ENCODE data around the gene MXRA7. TPM values are rescaled to one million over a fixed set of nuclear protein-coding genes. Genes with fewer than 3 reads are reported as not detected.
"Not testable (repeated sequence)": the region's sequence is repeated elsewhere in the genome, so short reads cannot be mapped to it uniquely, and the experiment has no call there.

Gene MXRA7
- total RNA-seq, 1 donor, result 244 TPM

- no peak overlapping the region for H3K4me3 ChIP-seq (ENCODE audit: low read depth, low read length)
- peak; percentile 57 for DNase-seq (ENCODE audit: low read depth)
- TF ChIP-seq CTCF (IDR thresholded peaks at IDR 0.05; ENCODE audit: insufficient read depth, low read depth, low read length), result no peak
Observed at GRCh38 chr17:76704805-76705204, 6.0 kb downstream of the MXRA7 start.

GRCh38 chr17:76702941-76703637, 7.7 kb downstream of the MXRA7 start:
- no peak for DNase-seq (ENCODE audit: low read depth)
- TF ChIP-seq CTCF (IDR thresholded peaks at IDR 0.05; ENCODE audit: insufficient read depth, low read depth, low read length), result no peak

GRCh38 chr17:76702076-76702475, 8.7 kb downstream of the MXRA7 start:
- DNase-seq (ENCODE audit: low read depth), result no peak
- TF ChIP-seq CTCF (IDR thresholded peaks at IDR 0.05; ENCODE audit: insufficient read depth, low read depth, low read length), result no peak
- H3K4me3 ChIP-seq (ENCODE audit: low read depth, low read length), result no peak overlapping the region

More at GRCh38 chr17:76702941-76703637, 7.7 kb downstream of the MXRA7 start:
- no peak overlapping the region for H3K4me3 ChIP-seq (ENCODE audit: low read depth, low read length)

GRCh38 chr17:76701471-76701967, 9.2 kb downstream of the MXRA7 start:
- no peak for TF ChIP-seq CTCF (IDR thresholded peaks at IDR 0.05; ENCODE audit: insufficient read depth, low read depth, low read length)
- H3K4me3 ChIP-seq (ENCODE audit: low read depth, low read length), result no peak overlapping the region
- DNase-seq (ENCODE audit: low read depth), result no peak

GRCh38 chr17:76700617-76701470, 9.9 kb downstream of the MXRA7 start:
- no peak for TF ChIP-seq CTCF (IDR thresholded peaks at IDR 0.05; ENCODE audit: insufficient read depth, low read depth, low read length)
- peak; percentile 89 for DNase-seq (ENCODE audit: low read depth)
- peak overlapping the region; percentile 26 for H3K4me3 ChIP-seq (ENCODE audit: low read depth, low read length)

GRCh38 chr17:76700270-76700616, 10.5 kb downstream of the MXRA7 start:
- DNase-seq (ENCODE audit: low read depth), result no peak
- H3K4me3 ChIP-seq (ENCODE audit: low read depth, low read length), result no peak overlapping the region
- TF ChIP-seq CTCF (IDR thresholded peaks at IDR 0.05; ENCODE audit: insufficient read depth, low read depth, low read length), result no peak

GRCh38 chr17:76698466-76698977, 12.2 kb downstream of the MXRA7 start:
- DNase-seq (ENCODE audit: low read depth), result not testable (repeated sequence)

More at GRCh38 chr17:76698466-76698977, 12.2 kb downstream of the MXRA7 start:
- not testable (repeated sequence) for H3K4me3 ChIP-seq (ENCODE audit: low read depth, low read length)
